Thymus (tissue), 11 donors: Measurements from ENCODE around the gene CELSR3. TPM values are rescaled to one million over a fixed set of nuclear protein-coding genes. Genes with fewer than 3 reads are reported as not detected.

Source experiments
- DNase-seq, 9 donors: peaks; one replicate each; pipeline ENCODE4 v3.0.0-alpha.2; 2013; ENCODE audit warnings: low spot score in 9 of 9, low read depth in 6 of 9, missing footprints in 1 of 9
- H3K27ac ChIP-seq, 2 donors: one replicate each; pipeline ENCODE4 v1.5.1; 2013; ENCODE audit warnings: control low read depth in 1 of 2, low read depth in 1 of 2, low read length in 1 of 2, mild to moderate bottlenecking in 1 of 2, moderate library complexity in 1 of 2
- H3K27me3 ChIP-seq, 2 donors: one replicate each; pipeline ENCODE4 v1.5.1; 2013; ENCODE audit warnings: low read length in 1 of 2; ENCODE audit not compliant: control insufficient read depth in 2 of 2, insufficient read depth in 1 of 2
- H3K36me3 ChIP-seq, 2 donors: one replicate each; pipeline ENCODE4 v1.5.1; 2013; ENCODE audit warnings: low read length in 1 of 2, mild to moderate bottlenecking in 1 of 2, moderate library complexity in 1 of 2; ENCODE audit not compliant: control insufficient read depth in 2 of 2, insufficient read depth in 2 of 2
- H3K4me1 ChIP-seq, 2 donors: one replicate each; pipeline ENCODE4 v1.5.1; 2013; ENCODE audit warnings: low read length in 2 of 2; ENCODE audit not compliant: control insufficient read depth in 2 of 2, insufficient read depth in 2 of 2
- H3K4me3 ChIP-seq, 2 donors: one replicate each; pipeline ENCODE4 v1.5.1; 2013; ENCODE audit warnings: low read length in 2 of 2, control low read depth in 1 of 2, mild to moderate bottlenecking in 1 of 2
- H3K9me3 ChIP-seq, 2 donors: one replicate each; pipeline ENCODE4 v1.5.1; 2013; ENCODE audit warnings: low read length in 1 of 2, mild to moderate bottlenecking in 1 of 2; ENCODE audit not compliant: control insufficient read depth in 2 of 2, insufficient read depth in 1 of 2
- WGBS: extraction: QIAGEN DNeasy Blood & Tissue Kit; methylation state at CpG from one replicate; pipeline ENCODE4 v1.1.7; 2013; 5-methylcytosine and 5-hydroxymethylcytosine counted together
- polyA plus RNA-seq: library from polyadenylated mRNA; stranded (reverse); fragments of 200-250 nt; gene quantifications from one replicate; pipeline ENCODE4 v1.2.3, GENCODE V29; 2013
- total RNA-seq: library from RNA; stranded (reverse); fragments of 120-200 nt; gene quantifications from one replicate; pipeline ENCODE4 v1.2.4, GENCODE V29; 2013
- donor health status: healthy.

Gene CELSR3
- total and polyA plus RNA-seq, 2 donors, result 0.38 to 1.4 TPM

DNA sequence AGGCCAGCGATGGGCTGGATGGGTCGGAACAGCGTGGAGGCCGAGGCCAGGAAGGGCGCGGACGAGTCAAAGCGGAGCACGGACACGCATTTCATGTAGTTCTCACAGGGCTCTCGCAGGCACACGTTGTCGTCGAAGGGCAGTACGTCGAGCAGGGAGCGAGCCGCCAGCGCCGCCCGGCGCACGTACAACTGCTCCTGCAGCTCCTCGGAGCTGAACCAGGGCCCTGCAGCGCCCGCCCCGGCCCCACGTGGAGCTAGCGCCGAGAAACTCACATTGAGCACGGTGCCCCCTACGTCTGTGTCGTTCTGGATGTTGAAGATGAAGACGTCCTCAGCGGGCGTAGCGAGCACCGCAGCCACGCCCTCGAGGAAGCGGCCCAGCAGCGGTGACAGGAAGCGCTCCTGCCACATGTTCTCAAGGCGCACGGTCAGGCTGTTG is 5.8 kb downstream of the CELSR3 start:
- 60% methylated on average over 45 of the region's 45 CpGs for WGBS
- H3K9me3 ChIP-seq, result peaks cover 1 to 8% of the 10 kb centered on the region in 2 donors
- peak overlapping the region in 1 of 2 donors; percentile 26 for H3K27ac ChIP-seq
- DNase-seq, result peak in 3 of 9 donors; percentile 23 to 26 (median 26)
- peak overlapping the region; percentile 46 to 74 for H3K4me3 ChIP-seq
- H3K4me1 ChIP-seq, result peaks cover 15 to 27% of the 10 kb centered on the region in 2 donors
- H3K27me3 ChIP-seq, result peaks cover 13 to 67% of the 10 kb centered on the region in 2 donors
- H3K36me3 ChIP-seq, result no peaks in the 10 kb centered on the region

DNA sequence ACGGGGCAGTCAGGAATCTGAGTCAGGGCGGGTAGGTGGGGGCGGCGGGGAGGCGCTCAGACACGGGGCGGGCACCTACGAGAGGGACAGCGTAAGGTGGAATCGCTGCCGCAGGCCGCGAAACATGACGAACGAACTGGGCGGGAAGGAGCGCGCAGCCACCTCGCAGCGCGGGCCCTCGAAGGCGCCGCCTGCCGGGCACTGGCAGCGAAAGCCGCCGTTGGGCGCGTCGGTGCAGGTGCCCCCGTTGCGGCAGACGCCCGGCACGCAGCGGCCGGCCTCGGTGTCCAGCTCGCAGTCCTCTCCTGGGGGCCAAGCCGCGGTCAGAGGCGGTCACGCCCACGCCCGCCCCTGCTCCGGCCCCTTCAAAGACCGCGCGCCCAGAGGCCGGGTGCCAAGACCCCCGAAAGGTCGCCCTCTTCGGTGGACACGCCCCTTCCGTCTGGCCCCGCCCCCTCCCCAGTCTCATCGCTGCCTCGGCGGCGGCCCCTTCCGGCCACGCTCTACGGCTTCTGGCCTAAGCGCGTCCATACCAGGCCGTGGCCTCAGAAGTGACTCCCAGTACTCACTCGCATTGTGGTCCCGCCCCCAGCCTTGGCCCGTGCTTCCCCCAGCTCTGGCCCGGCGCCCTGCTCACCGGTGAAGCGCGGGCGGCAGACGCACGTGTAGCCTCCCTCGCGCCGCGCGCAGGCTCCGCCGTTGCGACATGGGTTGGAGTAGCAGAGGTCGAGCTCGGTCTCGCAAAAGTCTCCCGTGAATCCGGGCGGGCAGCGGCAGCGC is 6.4 kb downstream of the CELSR3 start:
- H3K27ac ChIP-seq, result peak overlapping the region; percentile 26 to 64
- WGBS, result 4% methylated on average over 94 of the region's 94 CpGs
- DNase-seq, result peak in 7 of 9 donors; percentile 61 to 88 (median 74)
- H3K36me3 ChIP-seq, result no peaks in the 10 kb centered on the region
- H3K4me3 ChIP-seq, result peak overlapping the region; percentile 46 to 74
- H3K4me1 ChIP-seq, result peaks cover 10 to 23% of the 10 kb centered on the region in 2 donors
- peaks cover 10 to 61% of the 10 kb centered on the region in 2 donors for H3K27me3 ChIP-seq
- H3K9me3 ChIP-seq, result peaks cover 0 to 5% of the 10 kb centered on the region in 2 donors

DNA sequence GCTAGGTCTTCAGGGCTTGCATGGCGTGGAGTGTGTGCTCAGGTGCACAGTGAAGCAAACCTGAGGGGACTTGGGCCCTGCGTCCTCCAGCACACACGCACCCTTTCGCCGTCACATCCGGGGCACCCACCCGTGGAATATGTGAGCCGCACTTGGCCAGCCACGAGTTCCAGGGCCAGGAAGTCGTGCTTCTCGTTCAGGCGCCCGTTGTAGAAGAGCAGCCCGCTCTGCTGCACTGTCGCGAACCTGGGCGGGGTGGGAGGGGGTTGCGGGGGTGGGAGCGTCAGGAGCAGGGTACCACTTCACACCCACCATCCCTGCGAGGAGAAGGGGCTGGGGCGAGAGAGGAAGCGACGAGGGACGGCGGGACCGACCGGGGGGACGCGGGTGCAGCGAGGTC is 7.1 kb downstream of the CELSR3 start:
- H3K9me3 ChIP-seq, result peaks cover 0 to under 1% of the 10 kb centered on the region in 2 donors
- DNase-seq, result peak in 3 of 9 donors; percentile 6 to 49 (median 22)
- H3K27me3 ChIP-seq, result peaks cover 5 to 55% of the 10 kb centered on the region in 2 donors
- H3K27ac ChIP-seq, result peak overlapping the region in 1 of 2 donors; percentile 64
- H3K4me1 ChIP-seq, result peaks cover 7 to 18% of the 10 kb centered on the region in 2 donors
- peak overlapping the region; percentile 26 to 74 for H3K4me3 ChIP-seq
- H3K36me3 ChIP-seq, result no peaks in the 10 kb centered on the region
- 11% methylated on average over 30 of the region's 30 CpGs for WGBS

DNA sequence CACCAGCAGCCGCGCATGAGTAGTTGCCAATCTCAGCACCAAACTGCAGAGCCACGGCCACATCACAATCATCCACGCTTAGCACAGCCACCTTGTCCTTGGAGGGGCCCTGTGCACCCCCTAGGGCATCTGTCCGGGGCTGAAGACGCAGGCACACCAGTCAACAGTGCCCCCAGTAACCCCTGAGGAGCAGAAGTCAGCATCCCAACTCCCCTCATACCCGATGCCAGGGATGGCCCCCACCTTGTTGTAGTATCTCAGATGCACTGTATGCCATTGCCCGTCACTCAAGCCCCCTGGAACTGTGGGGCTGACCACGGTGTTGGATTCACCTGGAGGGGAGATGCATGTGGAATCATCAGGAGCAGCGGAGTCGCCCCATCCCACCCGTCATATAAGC is 7.6 kb downstream of the CELSR3 start:
- Histone ChIP-seq H3K4me3 (no peak overlapping the region), H3K36me3 (no peaks in the 10 kb centered on the region), H3K4me1 (peaks cover 7 to 18% of the 10 kb centered on the region in 2 donors), H3K9me3 (no peaks in the 10 kb centered on the region), H3K27me3 (peaks cover 4 to 49% of the 10 kb centered on the region in 2 donors), H3K27ac (no peak overlapping the region)
- 95% methylated on average over 12 of the region's 12 CpGs for WGBS
- no peak for DNase-seq

DNA sequence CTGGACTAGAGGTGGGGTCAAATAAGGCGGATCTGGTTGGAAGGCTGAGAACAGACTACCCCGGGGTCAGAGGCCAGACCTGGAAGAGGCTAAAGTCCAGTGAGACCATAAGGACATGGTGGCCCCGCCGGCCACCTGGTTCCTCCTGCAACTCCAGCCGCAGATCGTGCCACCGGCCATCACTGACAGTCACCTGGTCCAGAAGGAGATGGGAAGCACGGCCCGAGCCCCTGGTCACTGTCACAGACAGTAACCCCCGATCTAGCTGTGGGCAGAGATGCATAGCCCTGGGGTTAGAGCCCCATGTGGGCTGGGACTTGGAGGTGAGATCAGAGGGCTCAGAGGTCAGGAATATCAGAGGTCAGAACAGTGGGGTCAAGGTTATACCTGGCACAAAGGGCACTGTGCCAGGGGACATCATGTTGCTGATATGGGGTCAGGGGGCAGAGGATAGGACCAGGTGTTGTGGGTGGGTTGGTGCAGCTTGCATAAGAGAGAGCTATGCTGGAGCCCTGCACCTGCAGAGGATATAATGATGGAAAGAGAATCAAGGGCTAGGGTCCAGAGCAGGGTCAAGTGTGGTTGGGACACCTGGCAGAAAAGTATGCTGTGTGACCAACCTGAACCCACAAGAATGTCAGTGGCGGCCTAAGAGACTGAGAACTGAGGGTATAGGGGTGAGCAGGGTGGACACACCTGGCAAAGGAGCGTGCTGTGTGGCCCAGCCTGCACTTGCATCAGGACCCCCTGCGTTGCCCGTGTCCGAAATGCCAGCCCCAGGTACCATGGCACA is 9.6 kb downstream of the CELSR3 start:
- Histone ChIP-seq H3K36me3 (no peaks in the 10 kb centered on the region), H3K27ac (no peak overlapping the region), H3K4me3 (no peak overlapping the region), H3K4me1 (peaks cover 7 to 18% of the 10 kb centered on the region in 2 donors), H3K9me3 (no peaks in the 10 kb centered on the region), H3K27me3 (peaks cover 2 to 30% of the 10 kb centered on the region in 2 donors)
- no peak for DNase-seq
- 97% methylated on average over 15 of the region's 15 CpGs for WGBS

DNA sequence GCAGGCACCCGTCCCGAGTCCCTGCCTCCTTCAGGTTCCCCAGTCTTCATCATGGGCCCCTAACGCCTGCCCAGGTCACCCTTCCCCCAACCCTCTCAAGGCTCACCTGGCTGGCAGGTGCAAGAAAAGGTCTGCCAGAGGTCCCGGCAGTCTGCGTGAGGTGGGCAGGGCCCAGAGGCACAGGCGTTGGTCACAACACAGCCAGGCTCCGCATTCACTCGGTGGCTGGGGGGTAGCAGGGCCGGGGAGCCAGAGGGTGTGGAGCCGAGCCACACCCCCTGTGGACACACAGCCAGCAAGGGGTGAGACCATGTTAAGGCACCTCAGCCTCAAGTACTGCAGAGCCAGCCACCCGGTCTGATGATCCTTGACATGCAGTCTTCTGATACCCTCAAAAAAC is 10.9 kb downstream of the CELSR3 start:
- Histone ChIP-seq H3K4me3 (no peak overlapping the region), H3K36me3 (no peaks in the 10 kb centered on the region), H3K4me1 (peaks cover 7 to 13% of the 10 kb centered on the region in 2 donors), H3K27ac (no peak overlapping the region), H3K27me3 (peaks cover 2 to 16% of the 10 kb centered on the region in 2 donors), H3K9me3 (no peaks in the 10 kb centered on the region)
- WGBS, result 95% methylated on average over 11 of the region's 11 CpGs
- no peak for DNase-seq

DNA sequence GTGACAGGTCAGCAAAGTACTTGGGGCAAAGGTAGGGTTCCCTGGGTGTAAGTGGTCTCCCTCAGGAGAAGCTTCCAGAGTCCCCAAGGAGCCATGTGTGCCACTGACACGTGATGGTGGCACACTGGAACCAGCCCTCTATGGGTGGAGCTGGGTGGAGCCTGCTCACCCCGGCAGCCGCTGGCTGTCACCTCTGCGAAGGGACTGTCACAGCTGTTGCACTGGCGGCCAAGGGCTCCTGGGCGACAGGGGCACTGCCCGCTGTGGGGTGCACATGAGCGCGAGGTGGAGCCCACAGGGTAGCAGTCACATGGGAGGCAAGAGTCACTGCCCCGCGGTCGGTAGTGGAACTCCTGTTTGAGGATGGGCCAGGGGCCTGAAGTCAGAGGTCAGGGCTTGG is 12.0 kb downstream of the CELSR3 start:
- Histone ChIP-seq H3K4me3 (no peak overlapping the region), H3K9me3 (no peaks in the 10 kb centered on the region), H3K36me3 (no peaks in the 10 kb centered on the region), H3K4me1 (peaks cover 5 to 6% of the 10 kb centered on the region in 2 donors), H3K27ac (no peak overlapping the region), H3K27me3 (peaks cover 2 to 10% of the 10 kb centered on the region in 2 donors)
- DNase-seq, result no peak
- WGBS, result 93% methylated on average over 12 of the region's 12 CpGs

DNA sequence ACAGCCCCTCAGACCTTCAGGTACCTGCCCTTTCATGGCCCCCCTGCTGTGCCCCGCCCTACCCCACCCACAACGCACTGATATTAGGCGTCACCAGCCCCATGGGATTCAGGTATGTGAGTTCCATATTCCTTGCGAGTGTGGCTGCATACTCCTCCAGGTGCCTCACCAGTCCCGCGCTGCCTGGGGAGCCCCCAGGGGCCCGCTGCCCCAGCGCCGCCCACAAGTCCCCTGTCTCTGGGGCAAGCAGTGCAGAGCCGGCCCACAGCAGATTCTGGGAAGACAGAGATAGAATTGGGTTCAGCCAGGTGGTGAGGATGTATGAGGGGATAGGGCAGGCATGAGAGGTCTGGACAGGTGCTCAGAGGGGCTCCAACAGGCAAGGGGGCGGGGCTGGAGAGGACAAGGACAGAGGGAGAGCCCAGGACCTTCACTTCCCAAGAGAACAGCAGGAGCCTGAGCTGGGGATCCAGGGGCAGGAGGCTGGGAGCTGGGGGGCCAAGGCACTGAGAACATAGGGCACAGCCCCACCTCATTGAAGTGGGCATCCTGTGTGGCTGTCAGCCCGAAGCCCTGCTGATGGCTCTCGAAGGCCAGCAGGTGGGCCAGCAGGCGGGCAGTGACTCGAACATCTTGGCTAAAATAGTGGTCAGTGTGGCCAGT is 14.4 kb downstream of the CELSR3 start:
- WGBS, result 94% methylated on average over 15 of the region's 15 CpGs
- DNase-seq, result no peak
- Histone ChIP-seq H3K36me3 (no peaks in the 10 kb centered on the region), H3K9me3 (no peaks in the 10 kb centered on the region), H3K4me1 (no peaks in the 10 kb centered on the region), H3K4me3 (no peak overlapping the region), H3K27ac (no peak overlapping the region), H3K27me3 (no peaks in the 10 kb centered on the region)
